ENCODE data around the gene ZNF497.
A peak's percentile ranks its signal among the peaks of the same experiment; 100 is the strongest.

Gene ZNF497

GRCh38 chr19:58307736-58308135 is 54.8 kb downstream of the ZNF497 start:
- ChIA-PET POLR2A (no interaction called here), CTCF (interaction anchor here (0.6 to 0.8 kb wide), 3 partner anchors 10 to 125 kb away, joined by 3 read pairs; no protein-coding TSS in a partner anchor)
- TF ChIP-seq ZNF114 (tag by site-specific recombination; IDR thresholded peaks at IDR 0.05) = no peak
- TF ChIP-seq PRDM4 (tag by site-specific recombination; IDR thresholded peaks at IDR 0.05) = no peak
- TF ChIP-seq MEIS1 (CRISPR knock-in tag; IDR thresholded peaks at IDR 0.05; ENCODE audit: borderline replicate concordance) = no peak
- no peak for TF ChIP-seq SETDB1 (IDR thresholded peaks at IDR 0.05; ENCODE audit: insufficient read length, low read length)
- TF ChIP-seq ATF2 (tag by site-specific recombination; IDR thresholded peaks at IDR 0.05; ENCODE audit: low read depth) = no peak
- TF ChIP-seq ZNF211 (tag by site-specific recombination; IDR thresholded peaks at IDR 0.05; ENCODE audit: low read depth) = no peak
- no peak for TF ChIP-seq ZNF585B (tag by site-specific recombination; IDR thresholded peaks at IDR 0.05)
- no peak for TF ChIP-seq SCRT2 (tag by site-specific recombination; IDR thresholded peaks at IDR 0.05)
- TF ChIP-seq IKZF3 (tag by site-specific recombination; IDR thresholded peaks at IDR 0.05) = no peak
- no peak for TF ChIP-seq ZNF530 (tag by site-specific recombination; IDR thresholded peaks at IDR 0.05; ENCODE audit: low read depth)
- TF ChIP-seq ZNF18 (tag by site-specific recombination; IDR thresholded peaks at IDR 0.05) = no peak

GRCh38 chr19:58305932-58306323 is 56.6 kb downstream of the ZNF497 start:
- POLR2A ChIA-PET = interaction anchor here (1.8 to 2.3 kb wide), 2 partner anchors 20 to 102 kb away, joined by 5 to 11 read pairs; partner anchors contain the start of genes ZNF584 and ZSCAN22
- TF ChIP-seq ZSCAN4 (tag by site-specific recombination; IDR thresholded peaks at IDR 0.05) (no peak), ZNF473 (tag by site-specific recombination; IDR thresholded peaks at IDR 0.05) (no peak), ZNF654 (tag by site-specific recombination; IDR thresholded peaks at IDR 0.05; ENCODE audit: low read depth) (no peak), ZNF843 (tag by site-specific recombination; IDR thresholded peaks at IDR 0.05) (no peak), ZNF398 (tag by site-specific recombination; IDR thresholded peaks at IDR 0.05) (no peak), HOXC10 (CRISPR knock-in tag; IDR thresholded peaks at IDR 0.05) (no peak), ZNF302 (tag by site-specific recombination; IDR thresholded peaks at IDR 0.05; ENCODE audit: low read depth) (no peak), ZNF514 (tag by site-specific recombination; IDR thresholded peaks at IDR 0.05) (no peak), ZNF174 (tag by site-specific recombination; IDR thresholded peaks at IDR 0.05) (no peak), ZNF664 (tag by site-specific recombination; IDR thresholded peaks at IDR 0.05) (no peak), ZNF37A (tag by site-specific recombination; IDR thresholded peaks at IDR 0.05) (no peak), ZSCAN18 (tag by site-specific recombination; IDR thresholded peaks at IDR 0.05) (no peak)
- no peaks in the 10 kb centered on the region for H3K9me3 ChIP-seq (ENCODE audit: control insufficient read depth, insufficient read depth, low read depth, low read length)
- CTCF ChIA-PET = interaction anchor here (0.8 to 1.1 kb wide), 4 partner anchors 12 to 213 kb away, joined by 3 to 4 read pairs (median 3); no protein-coding TSS in a partner anchor
- H3K4me3 ChIP-seq (ENCODE audit: low read depth, low read length) = peak overlapping the region; percentile 96
- H3K4me1 ChIP-seq (ENCODE audit: control insufficient read depth, insufficient read depth, low read length) = no peaks in the 10 kb centered on the region
- peaks cover 36 to 54% of the 10 kb centered on the region in 2 experiments for H3K36me3 ChIP-seq (ENCODE audit: control insufficient read depth in 2 of 2, insufficient read depth in 1 of 2, low read length in 2 of 2)
- peak overlapping the region; percentile 67; the same call in 1 of the 2 replicates for H3K27ac ChIP-seq (ENCODE audit: extremely low read depth, low read depth, low read length)

More at GRCh38 chr19:58307736-58308135, 54.8 kb downstream of the ZNF497 start:
- peaks cover 35 to 61% of the 10 kb centered on the region in 2 experiments for H3K36me3 ChIP-seq (ENCODE audit: control insufficient read depth in 2 of 2, insufficient read depth in 1 of 2, low read length in 2 of 2)
- H3K4me3 ChIP-seq (ENCODE audit: low read depth, low read length) = no peak overlapping the region
- H3K9me3 ChIP-seq (ENCODE audit: control insufficient read depth, insufficient read depth, low read depth, low read length) = no peaks in the 10 kb centered on the region
- no peak overlapping the region for H3K27ac ChIP-seq (ENCODE audit: extremely low read depth, low read depth, low read length)
- H3K4me1 ChIP-seq (ENCODE audit: control insufficient read depth, insufficient read depth, low read length) = no peaks in the 10 kb centered on the region
